GM23338 (cell line): ENCODE results near the gene IGFBP5. TPM values are rescaled to one million over a fixed set of nuclear protein-coding genes. Genes with fewer than 3 reads are reported as not detected.

Experiments
- ATAC-seq: fragments of 200-7000 bp; cut with Tn5 transposase; 3 replicates; pipeline ENCODE4 v1.9.1; 2020
- DNase-seq: peaks from one replicate; pipeline ENCODE4 v3.0.0-alpha.2; 2015; ENCODE audit warnings: low spot score
- H2AFZ ChIP-seq: fragments of 200-600 bp; sonication (generic); 2 replicates; pipeline ENCODE4 v1.8.0; 2016; ENCODE audit warnings: antibody characterized with exemption, mild to moderate bottlenecking, moderate library complexity
- H3F3A ChIP-seq: fragments of 200-600 bp; sonication (generic); replicated peaks from 2 replicates; pipeline ENCODE4 v1.8.0; 2017; ENCODE audit warnings: antibody characterized with exemption, mixed run types, low read depth
- H3K27ac ChIP-seq: fragments of 200-600 bp; sonication (generic); 2 replicates; pipeline ENCODE4 v1.6.1; 2016; ENCODE audit warnings: low read depth
- H3K27me3 ChIP-seq: fragments of 200-600 bp; sonication (generic); 2 replicates; pipeline ENCODE4 v1.8.0; 2016; ENCODE audit warnings: mild to moderate bottlenecking, mixed run types, moderate library complexity; ENCODE audit not compliant: insufficient read depth
- H3K36me3 ChIP-seq: fragments of 200-600 bp; sonication (generic); 2 replicates; pipeline ENCODE4 v1.8.0; 2016; ENCODE audit warnings: mild to moderate bottlenecking; ENCODE audit not compliant: insufficient read depth
- H3K4me1 ChIP-seq: fragments of 200-600 bp; sonication (generic); 2 replicates; pipeline ENCODE4 v1.8.0; 2016; ENCODE audit warnings: mild to moderate bottlenecking, moderate library complexity; ENCODE audit not compliant: insufficient read depth
- H3K4me2 ChIP-seq: fragments of 200-600 bp; sonication (generic); 2 replicates; pipeline ENCODE4 v1.7.1; 2017; ENCODE audit warnings: mixed run types
- H3K4me3 ChIP-seq: fragments of 200-600 bp; sonication (generic); 2 replicates; pipeline ENCODE4 v1.6.1; 2016; ENCODE audit warnings: mixed run types
- H3K79me2 ChIP-seq: fragments of 200-600 bp; sonication (generic); replicated peaks from 2 replicates; pipeline ENCODE4 v1.8.0; 2017; ENCODE audit warnings: mild to moderate bottlenecking; ENCODE audit not compliant: insufficient read depth
- H3K9me2 ChIP-seq: fragments of 200-600 bp; sonication (generic); 2 replicates; pipeline ENCODE4 v1.8.0; 2017; ENCODE audit not compliant: insufficient read depth
- H4K20me1 ChIP-seq: fragments of 200-600 bp; sonication (generic); replicated peaks from 2 replicates; pipeline ENCODE4 v1.8.0; 2017; ENCODE audit warnings: mild to moderate bottlenecking; ENCODE audit not compliant: insufficient read depth
- H3K27ac Mint-ChIP-seq: 2 replicates; pipeline ENCODE4 v1.8.0; 2020; ENCODE audit warnings: inconsistent platforms, mild to moderate bottlenecking, moderate library complexity, mixed read lengths
- H3K27me3 Mint-ChIP-seq: 3 replicates; pipeline ENCODE4 v1.8.0; 2022; ENCODE audit warnings: low read depth, mild to moderate bottlenecking, moderate library complexity, mixed read lengths, inconsistent platforms; ENCODE audit not compliant: insufficient read depth, poor library complexity
- H3K36me3 Mint-ChIP-seq: 3 replicates; pipeline ENCODE4 v1.8.0; 2021; ENCODE audit warnings: low read depth, mild to moderate bottlenecking, inconsistent platforms, moderate library complexity, mixed read lengths
- H3K4me1 Mint-ChIP-seq: 3 replicates; pipeline ENCODE4 v1.8.0; 2020; ENCODE audit warnings: mild to moderate bottlenecking, inconsistent platforms, mixed read lengths
- H3K4me3 Mint-ChIP-seq: 3 replicates; pipeline ENCODE4 v1.8.0; 2021; ENCODE audit warnings: moderate library complexity, mild to moderate bottlenecking, inconsistent platforms, mixed read lengths
- H3K9me3 Mint-ChIP-seq: 3 replicates; pipeline ENCODE4 v1.8.0; 2020; ENCODE audit warnings: moderate library complexity, mild to moderate bottlenecking, inconsistent platforms, mixed read lengths
- CTCF ChIP-seq, 2 experiments: fragments of 200-600 bp in 1 of 2; sonication (generic) in 1 of 2; conservative IDR thresholded peaks; 2 replicates each; pipeline versions ENCODE4 v1.5.1 to v1.6.1; 2016 to 2017; ENCODE audit warnings: antibody characterized with exemption in 2 of 2, low read depth in 2 of 2, mild to moderate bottlenecking in 2 of 2, moderate library complexity in 1 of 2
- EZH2 ChIP-seq: fragments of 200-600 bp; sonication (generic); IDR thresholded peaks from one replicate; pipeline ENCODE4 v1.8.0; 2017; ENCODE audit warnings: antibody characterized with exemption, mild to moderate bottlenecking, low read depth; ENCODE audit not compliant: unreplicated experiment
- NANOG ChIP-seq: IDR thresholded peaks from 2 replicates; pipeline ENCODE4 v1.6.1; 2016; ENCODE audit warnings: antibody characterized with exemption, borderline replicate concordance
- POLR2AphosphoS5 ChIP-seq: IDR thresholded peaks from 2 replicates; pipeline ENCODE4 v1.6.1; 2016; ENCODE audit warnings: antibody characterized with exemption, low read depth
- REST ChIP-seq: IDR thresholded peaks from one replicate; pipeline ENCODE4 v1.6.1; 2018; ENCODE audit warnings: antibody characterized with exemption; ENCODE audit not compliant: unreplicated experiment
- ZNF114 ChIP-seq: fragments of 250-450 bp; sonication (Bioruptor Pico); IDR thresholded peaks from 2 replicates; pipeline ENCODE4 v1.5.0; 2020; ENCODE audit warnings: mild to moderate bottlenecking, moderate library complexity
- ZNF331 ChIP-seq: fragments of 250-450 bp; sonication (Bioruptor Pico); IDR thresholded peaks from 2 replicates; pipeline ENCODE4 v1.5.0; 2020; ENCODE audit warnings: low read depth, mild to moderate bottlenecking, moderate library complexity
- ZNF462 ChIP-seq: fragments of 250-450 bp; sonication (Bioruptor Pico); IDR thresholded peaks from 2 replicates; pipeline ENCODE4 v1.5.0; 2020; ENCODE audit warnings: mild to moderate bottlenecking, moderate library complexity
- polyA plus RNA-seq: library from polyadenylated mRNA; unstranded; fragments of >200 nt; fragmentation: Nextera tagmentation; extraction: Ambion mirVana; gene quantifications from 2 replicates; pipeline ENCODE4 v1.2.1, GENCODE V29; 2016
- total RNA-seq: library from RNA; depleted of rRNA; stranded (reverse); fragments of >200 nt; shearing (Covaris generic); gene quantifications from 2 replicates; pipeline ENCODE4 v1.2.3, GENCODE V29; 2014

The IGFBP5 gene
- total and polyA plus RNA-seq, 2 experiments from 2014 or later, result 0.70 to 2.5 TPM

DNA sequence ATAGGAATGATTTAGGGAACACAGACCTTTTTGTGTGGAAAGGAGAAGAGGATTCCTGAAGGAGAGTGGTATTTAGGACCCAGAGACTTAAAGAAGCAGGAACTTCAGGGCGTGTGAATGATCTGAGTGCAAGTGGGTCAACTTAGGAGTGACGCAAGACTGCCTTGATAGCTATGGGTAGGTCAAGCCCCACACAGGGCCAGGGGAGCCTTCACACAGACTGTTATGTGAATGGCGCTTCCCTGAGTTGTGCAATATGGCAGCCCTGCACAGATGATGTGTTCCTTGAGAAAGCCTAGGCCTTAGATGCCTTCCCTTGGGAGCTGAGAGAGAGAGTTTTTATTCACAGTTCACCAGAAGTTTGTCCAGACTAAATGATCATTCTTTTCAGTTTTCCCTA is 47.1 kb upstream of the IGFBP5 start:
- ATAC-seq, result no peak

More for the DNA sequence above, 47.1 kb upstream of the IGFBP5 start:
- Histone ChIP-seq H3K36me3 (no peaks in the 10 kb centered on the region), H3F3A (no peaks in the 10 kb centered on the region), H3K9me2 (peaks cover 22% of the 10 kb centered on the region), H3K4me1 (no peaks in the 10 kb centered on the region; the same call in 1 of the 2 replicates), H4K20me1 (no peaks in the 10 kb centered on the region), H3K27ac (no peak overlapping the region), H3K4me3 (no peak overlapping the region), H3K79me2 (no peaks in the 10 kb centered on the region), H2AFZ (no peak overlapping the region), H3K27me3 (no peaks in the 10 kb centered on the region), H3K4me2 (no peak overlapping the region)
- H3K36me3 Mint-ChIP-seq, result no peaks in the 10 kb centered on the region
- DNase-seq, result no peak
- H3K27me3 Mint-ChIP-seq, result peaks cover 5% of the 10 kb centered on the region
- no peak for TF ChIP-seq EZH2
- TF ChIP-seq ZNF331, result no peak
- no peak for TF ChIP-seq POLR2AphosphoS5
- TF ChIP-seq ZNF114 (CRISPR knock-in tag), result no peak
- TF ChIP-seq CTCF (conservative IDR thresholded peaks at IDR 0.05; ENCODE audit: low read depth in 2 of 2), result no peak
- TF ChIP-seq NANOG, result no peak
- TF ChIP-seq ZNF462 (CRISPR knock-in tag), result no peak
- TF ChIP-seq REST, result no peak
- no peak overlapping the region for H3K27ac Mint-ChIP-seq
- no peak overlapping the region for H3K4me3 Mint-ChIP-seq
- peaks cover 7% of the 10 kb centered on the region; the same call in 2 of the 3 replicates for H3K9me3 Mint-ChIP-seq
- H3K4me1 Mint-ChIP-seq, result peaks cover 12% of the 10 kb centered on the region
